Heart left ventricle (tissue), 13 donors: ENCODE results near the gene CCDC167.

Experiments used
- POLR2A ChIP-seq, 2 donors: fragments of 450-650 bp; IDR thresholded peaks; one replicate each; pipeline ENCODE4 v1.6.1; 2017; ENCODE audit warnings: antibody characterized with exemption in 2 of 2, mild to moderate bottlenecking in 2 of 2, moderate library complexity in 2 of 2
- TF ChIP-seq, protein P1 (sequence below), 12 donors: fragments of 200-600 bp; sonication (generic) in 4 of 12; IDR thresholded peaks; one replicate each; pipeline versions ENCODE4 v1.5.0 to v1.8.0; 2018 to 2022; ENCODE audit warnings: antibody characterized with exemption in 12 of 12, mild to moderate bottlenecking in 5 of 12
- donor health status: ischemic (EF 13 %, LVEDD 7.1; RV severe dilation, severe dysfunction).
- donor health status: DM: no; HTN: yes; CAD: no.
- donor health status: DM: no; HTN: no; CAD: no.
- donor health status: ischemic (EF 25% LVEDD 6.9; RV normal size, moderate dysfunction).
- donor health status: ischemic (EF 25% LVEDD 5.7; RV mildly dilated, moderate dysfunction).
- donor health status: ischemic (EF 35%, LVEDD 5.7; RV mildly dilated, moderate dysfunction).
- donor health status: nonischemic (EF 11% LVEDD 7.7; RV severe dilation, severe dysfunction).
- donor health status: DM: yes; HTN: yes; CAD: no.
- donor health status: PGD.
- donor health status: ischemic (EF 29% LVEDD 5.4; RV normal size, mild dysfunction).
- donor health status: nonischemic (EF 23%, LVEDD 6.1; RV moderate dilation, normal function).

DNA sequence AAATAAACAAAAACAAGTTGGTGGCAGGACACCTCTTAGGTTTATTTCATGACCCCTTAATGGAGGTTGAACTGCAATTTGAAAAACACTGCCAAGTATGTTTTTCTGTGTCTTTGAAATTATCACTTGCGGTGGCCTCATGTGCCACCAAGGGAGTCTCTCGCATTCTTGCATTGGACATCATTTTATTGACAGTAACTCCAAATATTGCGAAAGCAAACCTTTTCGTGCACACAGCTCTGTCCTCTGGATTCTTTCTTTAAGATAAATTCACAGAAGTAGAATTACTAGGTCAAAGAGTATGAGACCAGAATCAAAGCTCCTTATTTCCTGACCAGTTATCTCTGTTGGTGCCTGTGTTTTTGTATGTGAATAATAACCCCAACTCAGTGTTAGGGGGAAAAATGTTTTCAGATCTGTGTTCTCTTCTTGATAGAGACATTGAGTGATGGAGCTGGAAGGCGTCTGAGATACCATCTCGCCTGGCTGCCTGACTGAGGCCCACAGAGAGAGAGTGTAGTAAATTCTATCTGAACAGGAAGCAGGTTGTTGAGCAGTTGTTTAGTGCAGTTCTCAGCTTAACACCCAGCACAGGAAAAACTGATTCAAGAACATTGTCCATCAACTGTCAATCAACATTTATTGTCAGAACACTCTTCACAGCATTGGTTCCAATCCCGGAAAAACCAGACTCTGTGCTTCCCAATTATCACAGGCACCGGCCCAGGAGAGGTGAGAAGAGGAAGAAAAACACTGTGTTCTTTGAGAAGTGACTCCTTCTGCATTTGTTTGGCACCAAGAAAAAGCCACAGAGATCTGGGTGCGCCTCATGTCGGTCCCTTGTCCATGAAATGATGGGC, 2.2 kb upstream of the CCDC167 start:
- no peak for TF ChIP-seq POLR2A (IDR thresholded peaks at IDR 0.05)
- TF ChIP-seq, protein P1, sequence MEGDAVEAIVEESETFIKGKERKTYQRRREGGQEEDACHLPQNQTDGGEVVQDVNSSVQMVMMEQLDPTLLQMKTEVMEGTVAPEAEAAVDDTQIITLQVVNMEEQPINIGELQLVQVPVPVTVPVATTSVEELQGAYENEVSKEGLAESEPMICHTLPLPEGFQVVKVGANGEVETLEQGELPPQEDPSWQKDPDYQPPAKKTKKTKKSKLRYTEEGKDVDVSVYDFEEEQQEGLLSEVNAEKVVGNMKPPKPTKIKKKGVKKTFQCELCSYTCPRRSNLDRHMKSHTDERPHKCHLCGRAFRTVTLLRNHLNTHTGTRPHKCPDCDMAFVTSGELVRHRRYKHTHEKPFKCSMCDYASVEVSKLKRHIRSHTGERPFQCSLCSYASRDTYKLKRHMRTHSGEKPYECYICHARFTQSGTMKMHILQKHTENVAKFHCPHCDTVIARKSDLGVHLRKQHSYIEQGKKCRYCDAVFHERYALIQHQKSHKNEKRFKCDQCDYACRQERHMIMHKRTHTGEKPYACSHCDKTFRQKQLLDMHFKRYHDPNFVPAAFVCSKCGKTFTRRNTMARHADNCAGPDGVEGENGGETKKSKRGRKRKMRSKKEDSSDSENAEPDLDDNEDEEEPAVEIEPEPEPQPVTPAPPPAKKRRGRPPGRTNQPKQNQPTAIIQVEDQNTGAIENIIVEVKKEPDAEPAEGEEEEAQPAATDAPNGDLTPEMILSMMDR (IDR thresholded peaks at IDR 0.05), result no peak
